Measurements from ENCODE around the gene TXNL1.
"Not testable (repeated sequence)": the region's sequence is repeated elsewhere in the genome, so short reads cannot be mapped to it uniquely, and the experiment has no call there.

Gene TXNL1

GRCh38 chr18:56645415-56646016 lies 7.1 kb upstream of the TXNL1 start:
- DNase-seq (ENCODE audit: low read depth in 4 of 4, low spot score in 1 of 4): no peak

GRCh38 chr18:56643381-56643780 lies 5.0 kb upstream of the TXNL1 start:
- DNase-seq (ENCODE audit: low read depth in 4 of 4, low spot score in 1 of 4): no peak

- DNase-seq (ENCODE audit: low read depth in 4 of 4, low spot score in 1 of 4): no peak
Measured at GRCh38 chr18:56641714-56642337, 3.4 kb upstream of the TXNL1 start.

GRCh38 chr18:56639571-56639970 lies 1.2 kb upstream of the TXNL1 start:
- no peak for DNase-seq (ENCODE audit: low read depth in 4 of 4, low spot score in 1 of 4)

- DNase-seq (ENCODE audit: low read depth in 4 of 4, low spot score in 1 of 4): no peak
Measured at GRCh38 chr18:56639104-56639381, 651 bp upstream of the TXNL1 start.

- DNase-seq (ENCODE audit: low read depth in 4 of 4, low spot score in 1 of 4): no peak
Measured at GRCh38 chr18:56637711-56638231, 621 bp downstream of the TXNL1 start.

- DNase-seq (ENCODE audit: low read depth in 4 of 4, low spot score in 1 of 4): no peak
Measured at GRCh38 chr18:56637176-56637575, 1.2 kb downstream of the TXNL1 start.

- no peak for DNase-seq (ENCODE audit: low read depth in 4 of 4, low spot score in 1 of 4)
Measured at GRCh38 chr18:56635007-56635406, 3.4 kb downstream of the TXNL1 start.

GRCh38 chr18:56632070-56633022 lies 6.0 kb downstream of the TXNL1 start:
- no peak for DNase-seq (ENCODE audit: low read depth in 4 of 4, low spot score in 1 of 4)

- no peak for DNase-seq (ENCODE audit: low read depth in 4 of 4, low spot score in 1 of 4)
Measured at GRCh38 chr18:56627991-56628390, 10.4 kb downstream of the TXNL1 start.

GRCh38 chr18:56615738-56616520 lies 22.5 kb downstream of the TXNL1 start:
- DNase-seq (ENCODE audit: low read depth in 4 of 4, low spot score in 1 of 4): no peak

GRCh38 chr18:56606618-56607017 lies 31.8 kb downstream of the TXNL1 start:
- no peak for DNase-seq (ENCODE audit: low read depth in 4 of 4, low spot score in 1 of 4)

- DNase-seq (ENCODE audit: low read depth in 4 of 4, low spot score in 1 of 4): no peak
Measured at GRCh38 chr18:56598422-56598821, 40.0 kb downstream of the TXNL1 start.

- DNase-seq (ENCODE audit: low read depth in 4 of 4, low spot score in 1 of 4): no peak
Measured at GRCh38 chr18:56593906-56594305, 44.5 kb downstream of the TXNL1 start.

GRCh38 chr18:56580026-56580425 lies 58.4 kb downstream of the TXNL1 start:
- DNase-seq (ENCODE audit: low read depth in 4 of 4, low spot score in 1 of 4): no peak

GRCh38 chr18:56579451-56579850 lies 58.9 kb downstream of the TXNL1 start:
- no peak for DNase-seq (ENCODE audit: low read depth in 4 of 4, low spot score in 1 of 4)

GRCh38 chr18:56576826-56577573 lies 61.4 kb downstream of the TXNL1 start:
- DNase-seq (ENCODE audit: low read depth in 4 of 4, low spot score in 1 of 4): no peak

- no peak for DNase-seq (ENCODE audit: low read depth in 4 of 4, low spot score in 1 of 4)
Measured at GRCh38 chr18:56575819-56576663, 62.4 kb downstream of the TXNL1 start.

GRCh38 chr18:56574861-56575260 lies 63.5 kb downstream of the TXNL1 start:
- DNase-seq (ENCODE audit: low read depth in 4 of 4, low spot score in 1 of 4): no peak

GRCh38 chr18:56572267-56572666 lies 66.1 kb downstream of the TXNL1 start:
- not testable (repeated sequence) for DNase-seq (ENCODE audit: low read depth in 4 of 4, low spot score in 1 of 4)

Data from stimulated activated CD4-positive, alpha-beta T cell treated with anti-CD3 and anti-CD28 coated beads, Interleukin-1b, Interleukin-23, amount 100 ng/mL, for 24 hours (primary cell).